Calu3 (cell line): ENCODE measurements around the gene SERPINB1. TPM values are rescaled to one million over a fixed set of nuclear protein-coding genes. Genes with fewer than 3 reads are reported as not detected.

Experiments used
- BruUV-seq: library from RNA; stranded (reverse); fragments of 400-500 nt; replicated peaks from 2 replicates; lab custom pipeline; 2021; lab: Mats Ljungman, UMichigan
- CTCF ChIA-PET: fragments of 300-600 bp; sonication (Branson Sonifier 250); formaldehyde crosslinking; loops from one replicate; lab custom pipeline; 2022; ENCODE audit warnings: antibody characterized with exemption; lab: Charles Lee
- DNase-seq: peaks from one replicate; pipeline ENCODE4 v3.0.0; 2022
- H3K27ac Mint-ChIP-seq: one replicate; pipeline ENCODE4 v1.8.0; 2022; ENCODE audit warnings: mixed read lengths; ENCODE audit not compliant: unreplicated experiment
- H3K27me3 Mint-ChIP-seq: one replicate; pipeline ENCODE4 v1.8.0; 2022; ENCODE audit warnings: mixed read lengths; ENCODE audit not compliant: unreplicated experiment
- H3K36me3 Mint-ChIP-seq: one replicate; pipeline ENCODE4 v1.8.0; 2022; ENCODE audit warnings: mild to moderate bottlenecking, moderate library complexity, mixed read lengths; ENCODE audit not compliant: insufficient read depth, unreplicated experiment
- H3K4me1 Mint-ChIP-seq: one replicate; pipeline ENCODE4 v1.8.0; 2022; ENCODE audit warnings: mild to moderate bottlenecking, low read depth, mixed read lengths; ENCODE audit not compliant: unreplicated experiment
- H3K4me3 Mint-ChIP-seq: one replicate; pipeline ENCODE4 v1.8.0; 2022; ENCODE audit warnings: mild to moderate bottlenecking, low read depth, moderate library complexity, mixed read lengths; ENCODE audit not compliant: unreplicated experiment
- H3K9me3 Mint-ChIP-seq: one replicate; pipeline ENCODE4 v1.8.0; 2022; ENCODE audit warnings: low read depth, mixed read lengths; ENCODE audit not compliant: unreplicated experiment
- CTCF ChIP-seq: fragments of 200-600 bp; IDR thresholded peaks from one replicate; pipeline ENCODE4 v1.8.0; 2022; ENCODE audit warnings: antibody characterized with exemption; ENCODE audit not compliant: unreplicated experiment
- intact Hi-C: fragments of 100-400 bp; cut with micrococcal nuclease; formaldehyde crosslinking; loops from one replicate; pipeline ENCODE4 v1.10.0; 2022; ENCODE audit not compliant: unreplicated experiment
- total RNA-seq: library from RNA; stranded (reverse); gene quantifications from 2 replicates; pipeline ENCODE4 v1.2.3, GENCODE V29; 2022

The SERPINB1 gene
- total RNA-seq, 1 experiment from 2014 or later = 56.3 TPM

- no peak for TF ChIP-seq CTCF
- no peak for DNase-seq
- Mint-ChIP-seq H3K4me3 (no peak overlapping the region), H3K36me3 (no peaks in the 10 kb centered on the region), H3K27ac (no peak overlapping the region), H3K9me3 (no peaks in the 10 kb centered on the region), H3K27me3 (no peaks in the 10 kb centered on the region), H3K4me1 (peaks cover 6% of the 10 kb centered on the region)
- CTCF ChIA-PET = no interaction called here
- no TSS peak for BruUV-seq
- intact Hi-C loops = no loop called here
These were observed 40.9 kb downstream of the SERPINB1 start for GRCh38 chr6:2800552-2801316.

GRCh38 chr6:2799936-2800527, 41.6 kb downstream of the SERPINB1 start:
- no peaks in the 10 kb centered on the region for H3K9me3 Mint-ChIP-seq
- no TSS peak for BruUV-seq
- no peaks in the 10 kb centered on the region for H3K36me3 Mint-ChIP-seq
- TF ChIP-seq CTCF = no peak
- no peak overlapping the region for H3K27ac Mint-ChIP-seq
- intact Hi-C loops = no loop called here
- H3K4me3 Mint-ChIP-seq = no peak overlapping the region
- no peaks in the 10 kb centered on the region for H3K4me1 Mint-ChIP-seq
- no peak for DNase-seq
- CTCF ChIA-PET = no interaction called here
- H3K27me3 Mint-ChIP-seq = no peaks in the 10 kb centered on the region

- H3K36me3 Mint-ChIP-seq = peaks cover 5% of the 10 kb centered on the region
- intact Hi-C loops = no loop called here
- CTCF ChIA-PET = no interaction called here
- no TSS peak for BruUV-seq
- no peak for TF ChIP-seq CTCF
- no peak overlapping the region for H3K27ac Mint-ChIP-seq
- H3K27me3 Mint-ChIP-seq = no peaks in the 10 kb centered on the region
- DNase-seq = no peak
- H3K4me1 Mint-ChIP-seq = no peaks in the 10 kb centered on the region
- H3K9me3 Mint-ChIP-seq = no peaks in the 10 kb centered on the region
- H3K4me3 Mint-ChIP-seq = no peak overlapping the region
These were observed 43.0 kb downstream of the SERPINB1 start for GRCh38 chr6:2798586-2799134.

- Mint-ChIP-seq H3K27ac (no peak overlapping the region), H3K27me3 (no peaks in the 10 kb centered on the region), H3K9me3 (no peaks in the 10 kb centered on the region), H3K36me3 (peaks cover 5% of the 10 kb centered on the region), H3K4me3 (no peak overlapping the region), H3K4me1 (no peaks in the 10 kb centered on the region)
- intact Hi-C loops = no loop called here
- BruUV-seq = no TSS peak
- DNase-seq = no peak
- CTCF ChIA-PET = interaction anchor here (0.6 kb wide), 1 partner anchor 57 kb away, joined by 4 read pairs; no protein-coding TSS in a partner anchor
- no peak for TF ChIP-seq CTCF
These were observed 44.1 kb downstream of the SERPINB1 start for GRCh38 chr6:2797564-2798031.
